Fibroblast of lung (primary cell): Measurements from ENCODE around the gene ACTC1.
A peak's percentile ranks its signal among the peaks of the same experiment; 100 is the strongest.

Source experiments
- EZH2 ChIP-seq: IDR thresholded peaks from 2 replicates; pipeline ENCODE4 v1.5.1; 2012; ENCODE audit warnings: low read length, control low read depth, mild to moderate bottlenecking; ENCODE audit errors: missing control alignments
- TF ChIP-seq, protein P1 (sequence below), 2 donors: IDR thresholded peaks in 1 of 2; conservative IDR thresholded peaks in 1 of 2; 1 replicate in 1 of 2; 2 replicates in 1 of 2; pipeline ENCODE4 v1.5.1; 2011 to 2012; ENCODE audit warnings: low read length in 2 of 2, control low read depth in 1 of 2, inconsistent platforms in 1 of 2, low read depth in 1 of 2, mild to moderate bottlenecking in 1 of 2

DNA sequence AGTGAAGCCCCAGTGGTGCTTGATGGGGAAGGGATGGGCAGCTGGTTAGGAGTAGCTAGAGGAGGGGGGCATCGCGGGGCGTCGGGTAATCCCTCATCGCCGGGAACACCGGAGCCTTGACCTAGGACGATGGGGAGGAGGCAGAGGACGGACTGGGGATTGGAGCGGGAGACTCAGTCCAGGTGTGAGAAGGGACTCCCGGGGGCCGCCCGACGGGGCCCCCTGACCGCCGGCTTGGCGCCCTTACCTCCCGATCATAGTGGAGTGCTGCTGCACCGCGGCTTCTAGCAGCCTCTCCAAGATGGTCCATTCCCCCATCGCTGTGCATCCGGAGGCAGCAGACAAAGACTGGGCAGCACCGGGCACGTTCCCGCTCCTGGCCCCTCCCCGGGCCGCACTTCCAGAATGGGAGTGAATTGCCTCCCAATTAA lies 41.2 kb downstream of the ACTC1 start:
- TF ChIP-seq, protein P1, sequence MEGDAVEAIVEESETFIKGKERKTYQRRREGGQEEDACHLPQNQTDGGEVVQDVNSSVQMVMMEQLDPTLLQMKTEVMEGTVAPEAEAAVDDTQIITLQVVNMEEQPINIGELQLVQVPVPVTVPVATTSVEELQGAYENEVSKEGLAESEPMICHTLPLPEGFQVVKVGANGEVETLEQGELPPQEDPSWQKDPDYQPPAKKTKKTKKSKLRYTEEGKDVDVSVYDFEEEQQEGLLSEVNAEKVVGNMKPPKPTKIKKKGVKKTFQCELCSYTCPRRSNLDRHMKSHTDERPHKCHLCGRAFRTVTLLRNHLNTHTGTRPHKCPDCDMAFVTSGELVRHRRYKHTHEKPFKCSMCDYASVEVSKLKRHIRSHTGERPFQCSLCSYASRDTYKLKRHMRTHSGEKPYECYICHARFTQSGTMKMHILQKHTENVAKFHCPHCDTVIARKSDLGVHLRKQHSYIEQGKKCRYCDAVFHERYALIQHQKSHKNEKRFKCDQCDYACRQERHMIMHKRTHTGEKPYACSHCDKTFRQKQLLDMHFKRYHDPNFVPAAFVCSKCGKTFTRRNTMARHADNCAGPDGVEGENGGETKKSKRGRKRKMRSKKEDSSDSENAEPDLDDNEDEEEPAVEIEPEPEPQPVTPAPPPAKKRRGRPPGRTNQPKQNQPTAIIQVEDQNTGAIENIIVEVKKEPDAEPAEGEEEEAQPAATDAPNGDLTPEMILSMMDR (conservative IDR thresholded peaks at IDR 0.05 in 1 of 2, IDR thresholded peaks at IDR 0.05 in 1 of 2; ENCODE audit: low read depth in 1 of 2, low read length in 2 of 2), result no peak
- peak; percentile 94 for TF ChIP-seq EZH2
